Breast epithelium (tissue), 4 donors: ENCODE results near the gene TRIB2. TPM values are rescaled to one million over a fixed set of nuclear protein-coding genes. Genes with fewer than 3 reads are reported as not detected.

Experiments
- DNase-seq, 2 donors: peaks; one replicate each; pipeline ENCODE4 v3.0.0-alpha.2; 2019; ENCODE audit warnings: low spot score in 2 of 2
- H3K27ac ChIP-seq, 2 donors: fragments of 200-600 bp; sonication (generic) in 1 of 2; one replicate each; pipeline ENCODE4 v1.5.1; 2016 to 2019; ENCODE audit warnings: mild to moderate bottlenecking in 1 of 2
- H3K27me3 ChIP-seq, 2 donors: fragments of 200-600 bp; sonication (generic) in 1 of 2; one replicate each; pipeline versions ENCODE4 v1.5.1 to v1.6.0; 2017 to 2019; ENCODE audit warnings: control low read depth in 1 of 2, mild to moderate bottlenecking in 1 of 2
- H3K36me3 ChIP-seq: fragments of 200-600 bp; one replicate; pipeline ENCODE4 v1.5.1; 2019
- H3K4me1 ChIP-seq, 2 donors: fragments of 200-600 bp; sonication (generic); one replicate each; pipeline ENCODE4 v1.5.1; 2016 to 2019; ENCODE audit warnings: control low read depth in 1 of 2
- H3K4me3 ChIP-seq, 3 donors: fragments of 200-600 bp; sonication (generic); 1 replicate in 2 of 3; 2 replicates in 1 of 3; pipeline ENCODE4 v1.5.1; 2016 to 2019; ENCODE audit warnings: mild to moderate bottlenecking in 3 of 3, moderate library complexity in 2 of 3
- H3K9me3 ChIP-seq, 2 donors: fragments of 200-600 bp; sonication (generic) in 1 of 2; one replicate each; pipeline ENCODE4 v1.5.1; 2016 to 2019; ENCODE audit warnings: control low read depth in 1 of 2
- POLR2A ChIP-seq: fragments of 450-650 bp; IDR thresholded peaks from one replicate; pipeline ENCODE4 v1.6.1; 2016; ENCODE audit warnings: antibody characterized with exemption, mild to moderate bottlenecking, moderate library complexity
- POLR2AphosphoS5 ChIP-seq, 3 donors: sonication (generic); formaldehyde crosslinking; IDR thresholded peaks; one replicate each; pipeline ENCODE4 v1.6.1; 2017; ENCODE audit warnings: antibody characterized with exemption in 3 of 3
- intact Hi-C: fragments of 100-400 bp; cut with DNase I; formaldehyde crosslinking; loops from one replicate; pipeline ENCODE4 v1.15.1; 2023; ENCODE audit warnings: low total_unique reads
- total RNA-seq, 3 donors: library from RNA; depleted of rRNA; stranded (reverse); fragments of >200 nt; gene quantifications; one replicate each; pipeline ENCODE4 v1.1.0, GENCODE V29; 2016
- TF ChIP-seq, protein P1 (sequence below), 3 donors: fragments of 450-650 bp; IDR thresholded peaks; one replicate each; pipeline ENCODE4 v1.5.1; 2016 to 2017; ENCODE audit warnings: antibody characterized with exemption in 3 of 3, mild to moderate bottlenecking in 3 of 3, moderate library complexity in 3 of 3

TRIB2 gene
- total RNA-seq, 3 donors from 2014 or later: 17.6 to 62.9 (median 49.6) TPM

DNA sequence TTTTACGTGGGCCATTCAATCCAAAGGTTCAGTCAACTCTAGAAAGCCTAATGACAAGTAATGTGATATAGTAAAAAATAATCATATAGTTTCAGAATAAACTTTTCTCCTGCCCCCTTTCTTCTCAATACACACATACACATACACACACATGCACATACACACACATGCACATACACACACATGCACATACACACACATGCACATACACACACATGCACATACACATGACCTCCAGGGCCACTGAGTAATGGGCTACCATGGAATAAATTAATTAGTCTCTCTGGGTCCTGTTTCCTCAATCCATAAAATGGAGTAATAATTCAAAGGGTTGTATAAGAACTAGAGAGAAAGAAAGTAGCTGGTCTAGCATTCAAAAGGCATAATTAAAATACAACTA is 5.4 kb upstream of the TRIB2 start:
- DNase-seq: no peak
- TF ChIP-seq, protein P1, sequence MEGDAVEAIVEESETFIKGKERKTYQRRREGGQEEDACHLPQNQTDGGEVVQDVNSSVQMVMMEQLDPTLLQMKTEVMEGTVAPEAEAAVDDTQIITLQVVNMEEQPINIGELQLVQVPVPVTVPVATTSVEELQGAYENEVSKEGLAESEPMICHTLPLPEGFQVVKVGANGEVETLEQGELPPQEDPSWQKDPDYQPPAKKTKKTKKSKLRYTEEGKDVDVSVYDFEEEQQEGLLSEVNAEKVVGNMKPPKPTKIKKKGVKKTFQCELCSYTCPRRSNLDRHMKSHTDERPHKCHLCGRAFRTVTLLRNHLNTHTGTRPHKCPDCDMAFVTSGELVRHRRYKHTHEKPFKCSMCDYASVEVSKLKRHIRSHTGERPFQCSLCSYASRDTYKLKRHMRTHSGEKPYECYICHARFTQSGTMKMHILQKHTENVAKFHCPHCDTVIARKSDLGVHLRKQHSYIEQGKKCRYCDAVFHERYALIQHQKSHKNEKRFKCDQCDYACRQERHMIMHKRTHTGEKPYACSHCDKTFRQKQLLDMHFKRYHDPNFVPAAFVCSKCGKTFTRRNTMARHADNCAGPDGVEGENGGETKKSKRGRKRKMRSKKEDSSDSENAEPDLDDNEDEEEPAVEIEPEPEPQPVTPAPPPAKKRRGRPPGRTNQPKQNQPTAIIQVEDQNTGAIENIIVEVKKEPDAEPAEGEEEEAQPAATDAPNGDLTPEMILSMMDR (IDR thresholded peaks at IDR 0.05): no peak
- TF ChIP-seq POLR2A (no peak), POLR2AphosphoS5 (IDR thresholded peaks at IDR 0.05) (no peak)
- no peak overlapping the region for H3K27ac ChIP-seq
- intact Hi-C loops: loop anchor here (5.0 kb wide), 1 partner anchor 549 kb away; no protein-coding TSS in a partner anchor
- H3K4me1 ChIP-seq: peaks cover 0 to 17% of the 10 kb centered on the region in 2 donors
- no peaks in the 10 kb centered on the region for H3K36me3 ChIP-seq
- no peaks in the 10 kb centered on the region for H3K27me3 ChIP-seq
- no peak overlapping the region for H3K4me3 ChIP-seq
- no peaks in the 10 kb centered on the region for H3K9me3 ChIP-seq

DNA sequence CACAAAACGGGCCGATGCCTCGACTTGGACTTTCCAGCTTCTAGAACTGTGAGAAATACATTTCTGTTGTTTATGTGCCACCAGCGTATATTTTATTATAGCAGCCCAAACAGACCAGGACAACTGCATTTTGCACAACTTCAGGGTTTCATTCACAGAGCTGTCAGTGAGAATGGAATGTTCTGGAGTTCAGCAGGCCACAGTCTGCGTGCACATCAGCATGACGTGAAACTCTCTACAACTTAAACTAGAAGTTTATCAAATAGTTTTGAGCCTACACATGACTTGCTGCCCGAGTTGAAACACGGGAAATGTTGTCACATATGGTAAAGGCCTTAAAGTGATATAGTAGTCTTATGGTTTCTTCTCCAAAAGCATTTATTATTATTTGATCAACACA is 3.9 kb upstream of the TRIB2 start:
- intact Hi-C loops: loop anchor here (5.0 kb wide), 1 partner anchor 551 kb away; no protein-coding TSS in a partner anchor
- Histone ChIP-seq H3K9me3 (no peaks in the 10 kb centered on the region), H3K27me3 (no peaks in the 10 kb centered on the region), H3K4me3 (no peak overlapping the region), H3K4me1 (peaks cover 0 to 17% of the 10 kb centered on the region in 2 donors), H3K27ac (no peak overlapping the region), H3K36me3 (no peaks in the 10 kb centered on the region)
- no peak for DNase-seq
- no peak for TF ChIP-seq POLR2AphosphoS5 (IDR thresholded peaks at IDR 0.05)
- no peak for TF ChIP-seq POLR2A
- TF ChIP-seq, protein P1 (IDR thresholded peaks at IDR 0.05): no peak

DNA sequence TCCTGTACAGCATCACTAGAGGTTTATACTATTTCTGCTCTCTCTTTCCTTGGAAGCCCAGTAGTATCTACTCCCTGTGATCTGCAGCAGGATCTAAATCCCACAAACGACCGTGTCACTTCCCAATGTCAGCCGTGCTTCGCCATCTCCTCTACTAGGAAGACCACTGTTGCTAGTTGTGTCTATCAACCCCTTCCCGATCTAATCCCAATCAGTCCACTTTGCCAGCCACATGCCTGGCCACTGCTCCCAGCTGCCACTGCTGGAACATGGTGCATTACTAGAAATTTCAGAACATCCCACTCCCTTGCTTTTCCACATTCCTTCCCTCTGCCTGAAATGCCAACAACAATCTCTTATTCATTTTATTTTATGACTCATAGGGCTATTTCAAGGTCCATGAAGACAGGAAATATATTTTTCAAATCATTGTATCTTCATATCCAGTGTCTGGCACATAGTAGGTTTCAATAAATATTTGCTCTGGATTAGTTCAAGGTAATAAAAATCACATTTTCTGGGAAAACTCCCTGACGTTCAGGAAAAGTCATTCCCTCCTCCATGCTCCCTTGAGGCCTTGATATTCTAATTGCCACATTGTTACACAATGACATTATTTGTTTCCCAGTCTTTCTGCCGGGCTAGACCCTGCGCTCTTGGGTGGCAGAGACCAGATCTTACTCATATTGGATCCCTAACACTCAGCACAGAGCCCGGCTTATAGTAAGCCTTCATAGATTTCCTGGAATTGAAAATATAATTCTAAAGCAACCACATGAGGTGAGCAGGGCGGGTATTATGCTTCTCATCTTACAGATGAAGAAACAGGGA is 2.1 kb upstream of the TRIB2 start:
- no peaks in the 10 kb centered on the region for H3K27me3 ChIP-seq
- no peaks in the 10 kb centered on the region for H3K36me3 ChIP-seq
- intact Hi-C loops: loop anchor here (5.0 kb wide), 1 partner anchor 552 kb away; no protein-coding TSS in a partner anchor
- H3K4me3 ChIP-seq: no peak overlapping the region
- peak in 1 of 2 donors; percentile 45 for DNase-seq
- peaks cover 0 to 17% of the 10 kb centered on the region in 2 donors for H3K4me1 ChIP-seq
- H3K27ac ChIP-seq: peak overlapping the region; percentile 91 to 92
- no peaks in the 10 kb centered on the region for H3K9me3 ChIP-seq
- TF ChIP-seq POLR2AphosphoS5 (IDR thresholded peaks at IDR 0.05) (peak in 1 of 3 donors; percentile 31), POLR2A (no peak)
- TF ChIP-seq, protein P1 (IDR thresholded peaks at IDR 0.05): no peak

DNA sequence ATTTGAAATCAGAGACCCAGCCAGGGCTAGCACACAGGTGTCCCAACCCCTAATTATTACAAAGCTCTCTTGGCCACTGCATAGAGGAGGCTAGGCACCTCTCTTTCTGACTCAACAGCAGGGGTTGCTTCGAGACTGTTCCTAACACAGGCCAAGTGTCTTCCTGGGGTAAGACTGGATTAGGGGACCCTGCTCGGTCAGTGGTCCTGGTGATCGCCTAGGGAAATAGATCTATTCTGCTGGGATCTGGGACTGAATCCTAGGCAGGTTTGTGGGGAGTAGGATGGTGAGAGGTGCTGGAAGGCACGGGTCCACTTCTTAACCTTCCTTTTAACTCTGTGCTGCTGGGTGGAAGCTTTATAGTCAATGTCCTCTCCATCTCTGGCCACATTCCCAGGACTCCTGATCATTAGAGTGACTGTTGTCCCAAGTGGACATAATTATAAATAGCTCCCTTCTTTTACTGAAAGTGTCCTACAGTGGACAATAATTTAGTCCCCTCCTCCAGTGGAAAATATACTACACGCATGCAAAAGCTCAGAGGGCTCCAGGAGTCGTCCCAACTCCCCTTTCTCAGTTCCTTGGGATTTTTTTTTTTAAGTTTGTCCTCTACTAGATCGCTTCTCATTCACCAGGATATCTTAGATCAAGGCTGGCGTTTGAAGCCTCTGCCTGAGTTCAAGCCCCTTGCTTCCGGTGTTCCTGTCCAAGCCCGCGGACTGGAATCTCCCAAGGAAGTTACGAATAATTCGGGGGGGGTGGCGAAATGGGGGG is 1.3 kb upstream of the TRIB2 start:
- H3K27ac ChIP-seq: peak overlapping the region; percentile 91 to 92
- DNase-seq: no peak
- TF ChIP-seq POLR2A (no peak), POLR2AphosphoS5 (IDR thresholded peaks at IDR 0.05) (no peak)
- TF ChIP-seq, protein P1 (IDR thresholded peaks at IDR 0.05): no peak

DNA sequence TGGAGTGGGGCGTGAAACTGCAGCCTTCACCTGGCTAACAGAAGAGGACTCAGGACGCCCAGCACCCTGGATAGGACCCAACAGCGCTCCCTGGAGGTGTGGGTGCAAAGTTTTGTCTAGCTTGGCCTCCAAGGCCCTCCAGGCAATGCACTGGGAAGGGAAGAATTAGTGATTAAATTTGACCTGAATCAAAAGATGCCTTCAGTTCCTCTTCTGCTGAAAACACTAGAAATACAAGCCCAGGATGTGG is 779 bp upstream of the TRIB2 start:
- TF ChIP-seq, protein P1 (IDR thresholded peaks at IDR 0.05): peak; percentile 14 to 72 (median 41)
- TF ChIP-seq POLR2A (no peak), POLR2AphosphoS5 (IDR thresholded peaks at IDR 0.05) (no peak)
- Histone ChIP-seq H3K27ac (peak overlapping the region; percentile 91 to 92), H3K4me3 (peak overlapping the region; percentile 70 to 84 (median 83)), H3K4me1 (peaks cover 0 to 17% of the 10 kb centered on the region in 2 donors), H3K9me3 (no peaks in the 10 kb centered on the region), H3K36me3 (no peaks in the 10 kb centered on the region), H3K27me3 (no peaks in the 10 kb centered on the region)
- intact Hi-C loops: no loop called here
- DNase-seq: peak; percentile 74 to 78

More for the DNA sequence above, 1.3 kb upstream of the TRIB2 start:
- intact Hi-C loops: no loop called here
- Histone ChIP-seq H3K4me1 (peaks cover 0 to 17% of the 10 kb centered on the region in 2 donors), H3K4me3 (peak overlapping the region in 2 of 3 donors; percentile 83 to 84), H3K9me3 (no peaks in the 10 kb centered on the region), H3K36me3 (no peaks in the 10 kb centered on the region), H3K27me3 (no peaks in the 10 kb centered on the region)
